ENCODE measurements around the gene RAB40AL. TPM values are rescaled to one million over a fixed set of nuclear protein-coding genes. Genes with fewer than 3 reads are reported as not detected.

Gene RAB40AL
- total RNA-seq, 1 experiment from 2014 or later = 0.20 TPM

DNA sequence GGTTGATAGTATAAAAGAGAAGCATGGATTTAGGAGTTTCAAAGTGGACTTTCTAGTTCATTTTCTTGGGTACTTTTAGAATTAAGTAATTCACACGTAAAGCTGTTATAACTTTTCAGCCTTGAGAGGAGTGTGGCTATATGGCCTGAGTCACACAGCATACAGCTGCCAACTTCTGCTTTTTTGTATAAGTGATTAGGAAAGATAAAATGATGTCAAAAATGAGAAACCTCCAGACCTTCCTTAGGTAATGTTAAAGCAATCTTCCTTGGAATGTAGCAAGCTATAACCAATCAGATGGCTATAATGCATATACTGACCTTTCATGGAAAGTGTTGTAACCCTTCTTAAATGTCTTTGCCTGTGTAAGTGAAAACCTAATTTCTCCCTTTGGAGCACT lies 39.2 kb downstream of the RAB40AL start:
- Mint-ChIP-seq H3K4me3 (no peak overlapping the region), H3K27ac (no peak overlapping the region), H3K36me3 (peaks cover 5% of the 10 kb centered on the region; the same call in 1 of the 2 replicates), H3K9me3 (peaks cover 22% of the 10 kb centered on the region), H3K4me1 (peaks cover 1% of the 10 kb centered on the region; the same call in 1 of the 2 replicates), H3K27me3 (ENCODE audit: low read depth) (peaks cover 2% of the 10 kb centered on the region; the same call in 1 of the 2 replicates)
- ATAC-seq = no peak
- DNase-seq (ENCODE audit: low spot score) = no peak
- ChIA-PET CTCF (interaction anchor here (0.9 kb wide), 1 partner anchor 23 kb away, joined by 8 read pairs; no protein-coding TSS in a partner anchor), POLR2A (no interaction called here)
- no peak for TF ChIP-seq SOX15 (CRISPR knock-in tag; IDR thresholded peaks at IDR 0.05)
- no peak for TF ChIP-seq NR2C2 (CRISPR knock-in tag; IDR thresholded peaks at IDR 0.05)
- no peak for TF ChIP-seq ETV6 (CRISPR knock-in tag; IDR thresholded peaks at IDR 0.05)
- no peak for TF ChIP-seq STAT6 (CRISPR knock-in tag; conservative IDR thresholded peaks at IDR 0.05; ENCODE audit: low read depth)
- TF ChIP-seq GABPB1 (CRISPR knock-in tag; IDR thresholded peaks at IDR 0.05) = no peak
- TF ChIP-seq CDX4 (CRISPR knock-in tag; IDR thresholded peaks at IDR 0.05; ENCODE audit: borderline replicate concordance) = no peak
- TF ChIP-seq JUN (CRISPR knock-in tag; IDR thresholded peaks at IDR 0.05) = no peak
- TF ChIP-seq USF1 (CRISPR knock-in tag; IDR thresholded peaks at IDR 0.05) = no peak
- no peak for TF ChIP-seq SMAD3 (CRISPR knock-in tag; IDR thresholded peaks at IDR 0.05; ENCODE audit: borderline replicate concordance)
- no peak for TF ChIP-seq HMGXB4 (CRISPR knock-in tag; IDR thresholded peaks at IDR 0.05)
- TF ChIP-seq MXD4 (CRISPR knock-in tag; IDR thresholded peaks at IDR 0.05; ENCODE audit: borderline replicate concordance) = no peak
- TF ChIP-seq JAZF1 (CRISPR knock-in tag; IDR thresholded peaks at IDR 0.05) = no peak
- no peak for TF ChIP-seq RELA (CRISPR knock-in tag; IDR thresholded peaks at IDR 0.05; ENCODE audit: borderline replicate concordance)
- no peak for TF ChIP-seq CTCF (IDR thresholded peaks at IDR 0.05)
- TF ChIP-seq ZNF425 (CRISPR knock-in tag; conservative IDR thresholded peaks at IDR 0.05) = no peak
- no peak for TF ChIP-seq ATF6 (CRISPR knock-in tag; IDR thresholded peaks at IDR 0.05)
- TF ChIP-seq USF2 (CRISPR knock-in tag; IDR thresholded peaks at IDR 0.05) = no peak
- no peak for TF ChIP-seq FOXJ3 (CRISPR knock-in tag; IDR thresholded peaks at IDR 0.05; ENCODE audit: borderline replicate concordance)
- TF ChIP-seq EMX1 (CRISPR knock-in tag; IDR thresholded peaks at IDR 0.05) = no peak

Measured in WTC11 (cell line).